ENCODE measurements around the gene GEMIN2.
"Not testable (repeated sequence)": the region's sequence is repeated elsewhere in the genome, so short reads cannot be mapped to it uniquely, and the experiment has no call there.

The GEMIN2 gene

GRCh38 chr14:39157491-39157890, 43.4 kb downstream of the GEMIN2 start:
- Mint-ChIP-seq H3K27me3 (no peaks in the 10 kb centered on the region), H3K36me3 (peaks cover 14% of the 10 kb centered on the region), H3K9me3 (no peaks in the 10 kb centered on the region), H3K4me3 (no peak overlapping the region), H3K4me1 (peaks cover 16% of the 10 kb centered on the region), H3K27ac (no peak overlapping the region)

- H3K27ac Mint-ChIP-seq, result no peak overlapping the region
- H3K36me3 Mint-ChIP-seq, result peaks cover 19% of the 10 kb centered on the region
- H3K4me1 Mint-ChIP-seq, result peaks cover 21% of the 10 kb centered on the region
These were observed 44.2 kb downstream of the GEMIN2 start for GRCh38 chr14:39158222-39158858.

GRCh38 chr14:39160494-39160893, 46.4 kb downstream of the GEMIN2 start:
- Mint-ChIP-seq H3K27me3 (no peaks in the 10 kb centered on the region), H3K36me3 (peaks cover 21% of the 10 kb centered on the region), H3K4me1 (peaks cover 37% of the 10 kb centered on the region), H3K4me3 (no peak overlapping the region), H3K9me3 (no peaks in the 10 kb centered on the region), H3K27ac (no peak overlapping the region)

More at GRCh38 chr14:39158222-39158858, 44.2 kb downstream of the GEMIN2 start:
- no peaks in the 10 kb centered on the region for H3K9me3 Mint-ChIP-seq
- no peaks in the 10 kb centered on the region for H3K27me3 Mint-ChIP-seq
- no peak overlapping the region for H3K4me3 Mint-ChIP-seq

- H3K27me3 Mint-ChIP-seq, H3K9me3 Mint-ChIP-seq: not testable (repeated sequence)
- Mint-ChIP-seq H3K4me1 (peaks cover 55% of the 10 kb centered on the region), H3K4me3 (peak overlapping the region; percentile 86), H3K27ac (peak overlapping the region; percentile 17), H3K36me3 (peaks cover 14% of the 10 kb centered on the region)
These were observed 53.7 kb downstream of the GEMIN2 start for GRCh38 chr14:39167797-39168320.

GRCh38 chr14:39168591-39168990, 54.5 kb downstream of the GEMIN2 start:
- peak overlapping the region; percentile 82 for H3K27ac Mint-ChIP-seq
- H3K27me3 Mint-ChIP-seq, result no peaks in the 10 kb centered on the region
- H3K4me1 Mint-ChIP-seq, result peaks cover 52% of the 10 kb centered on the region
- H3K4me3 Mint-ChIP-seq, result peak overlapping the region; percentile 86
- H3K36me3 Mint-ChIP-seq, result peaks cover 13% of the 10 kb centered on the region
- H3K9me3 Mint-ChIP-seq, result no peaks in the 10 kb centered on the region

- no peaks in the 10 kb centered on the region for H3K27me3 Mint-ChIP-seq
- peaks cover 10% of the 10 kb centered on the region for H3K36me3 Mint-ChIP-seq
- peak overlapping the region; percentile 88 for H3K4me3 Mint-ChIP-seq
- H3K4me1 Mint-ChIP-seq, result peaks cover 53% of the 10 kb centered on the region
- no peaks in the 10 kb centered on the region for H3K9me3 Mint-ChIP-seq
- peak overlapping the region; percentile 100 for H3K27ac Mint-ChIP-seq
These were observed 55.4 kb downstream of the GEMIN2 start for GRCh38 chr14:39169541-39169900.

GRCh38 chr14:39173198-39173597, 59.1 kb downstream of the GEMIN2 start:
- H3K4me3 Mint-ChIP-seq, result no peak overlapping the region
- no peaks in the 10 kb centered on the region for H3K9me3 Mint-ChIP-seq
- H3K4me1 Mint-ChIP-seq, result peaks cover 43% of the 10 kb centered on the region
- peak overlapping the region; percentile 36 for H3K27ac Mint-ChIP-seq
- peaks cover 18% of the 10 kb centered on the region for H3K36me3 Mint-ChIP-seq
- no peaks in the 10 kb centered on the region for H3K27me3 Mint-ChIP-seq

GRCh38 chr14:39174560-39175444, 60.7 kb downstream of the GEMIN2 start, which contains the start of gene PNN:
PNN (plus strand) TSS chr14:39175254; CDS start chr14:39175280, 26 bp downstream.
- H3K4me1 Mint-ChIP-seq, result peaks cover 41% of the 10 kb centered on the region
- H3K4me3 Mint-ChIP-seq, result peak within 1 kb of the TSS; percentile 99
- peaks cover 19% of the 10 kb centered on the region for H3K36me3 Mint-ChIP-seq
- H3K9me3 Mint-ChIP-seq, result no peaks in the 10 kb centered on the region
- no peaks in the 10 kb centered on the region for H3K27me3 Mint-ChIP-seq
- H3K27ac Mint-ChIP-seq, result peak within 1 kb of the TSS; percentile 99

- Mint-ChIP-seq H3K27ac (peak overlapping the region; percentile 99), H3K9me3 (no peaks in the 10 kb centered on the region), H3K4me1 (peaks cover 36% of the 10 kb centered on the region), H3K36me3 (peaks cover 19% of the 10 kb centered on the region), H3K4me3 (peak overlapping the region; percentile 99), H3K27me3 (no peaks in the 10 kb centered on the region)
These were observed 61.5 kb downstream of the GEMIN2 start for GRCh38 chr14:39175445-39176262.

- H3K4me1 Mint-ChIP-seq, result peaks cover 31% of the 10 kb centered on the region
- H3K36me3 Mint-ChIP-seq, result peaks cover 19% of the 10 kb centered on the region
- no peaks in the 10 kb centered on the region for H3K27me3 Mint-ChIP-seq
- peak overlapping the region; percentile 99 for H3K27ac Mint-ChIP-seq
- no peaks in the 10 kb centered on the region for H3K9me3 Mint-ChIP-seq
- peak overlapping the region; percentile 99 for H3K4me3 Mint-ChIP-seq
These were observed 62.4 kb downstream of the GEMIN2 start for GRCh38 chr14:39176263-39177167.

- Mint-ChIP-seq H3K36me3 (peaks cover 19% of the 10 kb centered on the region), H3K27ac (peak overlapping the region; percentile 80), H3K27me3 (no peaks in the 10 kb centered on the region), H3K4me3 (peak overlapping the region; percentile 99), H3K9me3 (no peaks in the 10 kb centered on the region), H3K4me1 (peaks cover 31% of the 10 kb centered on the region)
These were observed 63.0 kb downstream of the GEMIN2 start for GRCh38 chr14:39177168-39177545.

GRCh38 chr14:39179042-39179441, 64.9 kb downstream of the GEMIN2 start:
- no peaks in the 10 kb centered on the region for H3K9me3 Mint-ChIP-seq
- H3K27ac Mint-ChIP-seq, result peak overlapping the region; percentile 23
- H3K4me1 Mint-ChIP-seq, result peaks cover 34% of the 10 kb centered on the region
- H3K4me3 Mint-ChIP-seq, result no peak overlapping the region
- H3K27me3 Mint-ChIP-seq, result no peaks in the 10 kb centered on the region
- peaks cover 28% of the 10 kb centered on the region for H3K36me3 Mint-ChIP-seq

GRCh38 chr14:39180553-39180952, 66.4 kb downstream of the GEMIN2 start:
- Mint-ChIP-seq H3K27me3 (no peaks in the 10 kb centered on the region), H3K4me1 (peaks cover 29% of the 10 kb centered on the region), H3K27ac (no peak overlapping the region), H3K4me3 (no peak overlapping the region), H3K9me3 (no peaks in the 10 kb centered on the region), H3K36me3 (peaks cover 31% of the 10 kb centered on the region)

GRCh38 chr14:39181026-39181692, 67.0 kb downstream of the GEMIN2 start:
- peaks cover 26% of the 10 kb centered on the region for H3K4me1 Mint-ChIP-seq
- H3K27me3 Mint-ChIP-seq, result no peaks in the 10 kb centered on the region
- no peak overlapping the region for H3K4me3 Mint-ChIP-seq
- H3K9me3 Mint-ChIP-seq, result no peaks in the 10 kb centered on the region
- H3K27ac Mint-ChIP-seq, result no peak overlapping the region
- peaks cover 28% of the 10 kb centered on the region for H3K36me3 Mint-ChIP-seq
